HTERT RPE-1 (cell line): Measurements from ENCODE around the gene CAMK2N2.
"Not testable (repeated sequence)": the region's sequence is repeated elsewhere in the genome, so short reads cannot be mapped to it uniquely, and the experiment has no call there.

ENCODE experiments used
- in situ Hi-C: fragments of 300-500 bp; cut with MboI; formaldehyde crosslinking; loops from 4 replicates; pipeline ENCODE4 v1.14.3; 2020; ENCODE audit warnings: low sequenced_read_pairs

Gene CAMK2N2

DNA sequence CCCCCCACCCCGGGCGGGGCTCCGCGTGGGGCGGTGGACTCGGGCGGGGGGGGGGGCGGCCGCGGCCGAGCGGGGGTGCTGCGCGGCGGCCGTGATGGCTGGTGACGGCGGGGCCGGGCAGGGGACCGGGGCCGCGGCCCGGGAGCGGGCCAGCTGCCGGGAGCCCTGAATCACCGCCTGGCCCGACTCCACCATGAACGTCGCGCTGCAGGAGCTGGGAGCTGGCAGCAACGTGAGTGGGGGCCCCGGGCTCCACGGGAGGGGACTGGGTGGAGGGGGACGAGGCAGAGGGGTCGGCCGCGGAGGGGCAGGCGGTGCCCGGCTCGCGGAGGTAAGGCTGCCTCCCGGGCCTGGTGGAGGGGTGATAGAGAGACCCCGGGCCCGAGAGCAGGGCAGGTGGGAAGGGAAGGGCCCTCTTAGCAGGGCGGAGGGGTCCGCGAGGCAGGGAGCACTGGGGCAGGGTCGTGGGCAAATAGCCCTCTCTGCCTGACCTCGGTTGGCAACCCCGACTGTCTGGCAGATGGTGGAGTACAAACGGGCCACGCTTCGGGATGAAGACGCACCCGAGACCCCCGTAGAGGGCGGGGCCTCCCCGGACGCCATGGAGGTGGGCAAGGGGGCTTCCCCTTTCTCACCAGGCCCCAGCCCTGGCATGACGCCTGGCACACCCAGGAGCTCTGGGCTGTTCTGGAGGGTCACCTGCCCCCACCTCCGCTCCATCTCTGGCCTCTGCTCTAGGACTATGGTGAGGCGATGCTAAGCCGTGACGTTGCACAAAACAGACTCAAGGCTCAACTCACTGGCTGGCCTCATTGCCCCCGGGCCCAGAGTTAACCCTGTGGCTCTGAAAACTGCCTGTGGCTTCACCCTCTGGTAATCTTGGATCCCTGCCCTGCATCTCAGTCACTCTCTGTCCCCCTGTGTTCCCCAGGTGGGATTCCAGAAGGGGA, 14.9 kb upstream of the CAMK2N2 start, which contains the start of gene ECE2:
TSS of gene ECE2 (plus strand) at position 62 of the 950 bp plus-strand sequence. CDS start at position 194, 132 bp downstream.
- in situ Hi-C loops: no loop called here

GRCh38 chr3:184275381-184275701, 14.0 kb upstream of the CAMK2N2 start:
- in situ Hi-C loops: no loop called here

- in situ Hi-C loops: no loop called here
Measured at GRCh38 chr3:184272269-184272668, 10.9 kb upstream of the CAMK2N2 start.

DNA sequence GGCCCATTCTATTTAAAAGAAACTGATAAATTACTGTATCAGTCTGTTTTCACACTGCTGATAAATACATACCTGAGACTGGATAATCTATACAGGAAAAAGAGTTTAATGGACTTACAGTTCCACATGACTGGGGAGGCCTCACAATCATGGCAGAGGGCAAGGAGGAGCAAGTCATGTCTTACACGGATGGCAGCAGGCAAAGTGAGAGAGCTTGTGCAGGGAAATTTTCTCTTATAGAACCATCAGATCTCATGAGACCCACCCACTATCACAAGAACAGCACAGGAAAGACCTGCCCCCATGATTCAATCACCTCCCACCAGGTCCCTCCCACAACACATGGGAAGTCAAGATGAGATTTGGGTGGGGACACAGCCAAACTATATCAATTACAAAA, 5.9 kb upstream of the CAMK2N2 start:
- in situ Hi-C loops: not testable (repeated sequence)

DNA sequence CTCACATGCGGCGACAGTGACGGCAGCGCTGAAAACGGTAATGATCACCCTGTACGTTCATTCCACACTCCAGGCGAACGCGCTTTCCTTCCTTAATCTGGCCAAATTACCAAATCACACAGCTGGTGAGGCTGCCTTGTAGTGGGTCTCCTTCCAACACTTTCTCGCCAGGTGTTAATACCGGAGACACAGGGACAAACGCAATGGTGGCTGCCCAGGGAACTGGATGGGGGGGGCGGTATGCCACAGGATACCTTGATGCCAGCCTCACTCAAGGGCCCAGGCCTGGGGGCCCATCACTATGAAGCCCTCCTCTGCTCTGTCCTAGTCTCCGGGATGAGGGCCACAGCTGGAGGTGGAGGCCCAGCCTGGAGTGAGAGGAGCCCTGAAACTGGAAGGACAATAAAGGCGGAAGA, 1.4 kb upstream of the CAMK2N2 start:
- in situ Hi-C loops: no loop called here

- in situ Hi-C loops: no loop called here
Measured at GRCh38 chr3:184261854-184262763, 756 bp upstream of the CAMK2N2 start.

- in situ Hi-C loops: no loop called here
Measured at GRCh38 chr3:184260724-184261269, 556 bp downstream of the CAMK2N2 start.

- in situ Hi-C loops: no loop called here
Measured at GRCh38 chr3:184259878-184260723, 1.3 kb downstream of the CAMK2N2 start.

DNA sequence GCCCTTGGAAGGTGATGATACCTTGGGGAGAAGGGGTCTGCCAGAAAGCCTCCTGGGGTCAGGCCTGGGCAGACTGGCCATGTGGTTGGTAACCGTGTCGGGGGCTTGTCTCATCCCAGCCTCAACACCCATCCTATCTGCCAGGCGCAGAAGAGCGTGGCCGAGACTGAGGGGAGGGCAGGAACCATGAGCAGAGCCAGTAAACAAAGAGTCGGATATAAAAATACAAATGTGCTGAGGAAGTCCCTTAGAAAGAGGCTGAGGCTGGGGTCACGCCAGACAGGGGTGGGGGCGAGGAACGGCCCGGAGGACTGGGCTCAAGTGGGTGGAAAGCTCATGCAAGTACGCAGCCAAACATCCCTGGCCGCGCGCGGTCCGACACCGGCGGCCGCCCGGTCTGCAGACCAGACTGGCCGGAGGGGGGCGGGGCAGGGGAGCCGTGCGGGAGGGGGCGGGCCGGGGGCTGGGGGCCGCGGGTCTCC, 1.9 kb downstream of the CAMK2N2 start:
- in situ Hi-C loops: no loop called here

- in situ Hi-C loops: no loop called here
Measured at GRCh38 chr3:184258926-184259325, 2.4 kb downstream of the CAMK2N2 start.

GRCh38 chr3:184257083-184257915, 4.1 kb downstream of the CAMK2N2 start:
- in situ Hi-C loops: no loop called here

GRCh38 chr3:184255291-184256039, 5.9 kb downstream of the CAMK2N2 start:
- in situ Hi-C loops: no loop called here

DNA sequence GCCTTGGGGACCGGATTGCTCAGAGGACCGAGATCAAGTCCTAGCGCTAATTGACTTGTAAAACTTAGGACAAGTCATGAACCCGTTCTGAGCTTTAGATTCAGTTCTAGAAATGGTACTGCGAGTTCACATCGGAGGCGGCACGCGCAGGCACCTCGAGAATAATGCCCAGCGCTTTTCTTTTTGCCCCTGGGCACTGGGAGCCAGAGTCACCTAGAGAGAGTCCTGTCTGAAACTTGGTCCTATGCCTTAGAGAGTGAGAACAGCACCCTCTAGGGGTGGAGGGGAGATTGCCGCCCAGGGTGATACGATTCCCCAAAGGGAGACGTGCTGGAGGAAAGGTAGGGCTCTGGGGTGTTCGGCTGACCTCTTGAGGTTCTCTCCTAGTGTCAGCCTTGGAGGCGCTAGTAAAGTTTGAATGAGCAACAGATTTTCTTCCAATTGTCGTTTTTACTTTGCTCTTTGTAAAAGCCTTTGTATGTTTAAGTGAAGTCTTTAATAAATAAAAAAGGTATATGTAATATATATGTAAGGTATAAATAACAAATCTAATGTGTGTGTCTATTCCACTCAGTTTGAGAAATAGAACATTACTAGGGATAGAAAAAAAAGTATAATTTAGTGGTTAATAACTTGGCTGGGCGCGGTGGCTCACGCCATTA, 11.1 kb downstream of the CAMK2N2 start:
- in situ Hi-C loops: no loop called here

- in situ Hi-C loops: no loop called here
Measured at GRCh38 chr3:184249412-184250166, 11.8 kb downstream of the CAMK2N2 start, which contains the start of gene EEF1AKMT4. Gene EEF1AKMT4 (plus strand): TSS chr3:184249672. CDS start chr3:184249695, 23 bp downstream.

DNA sequence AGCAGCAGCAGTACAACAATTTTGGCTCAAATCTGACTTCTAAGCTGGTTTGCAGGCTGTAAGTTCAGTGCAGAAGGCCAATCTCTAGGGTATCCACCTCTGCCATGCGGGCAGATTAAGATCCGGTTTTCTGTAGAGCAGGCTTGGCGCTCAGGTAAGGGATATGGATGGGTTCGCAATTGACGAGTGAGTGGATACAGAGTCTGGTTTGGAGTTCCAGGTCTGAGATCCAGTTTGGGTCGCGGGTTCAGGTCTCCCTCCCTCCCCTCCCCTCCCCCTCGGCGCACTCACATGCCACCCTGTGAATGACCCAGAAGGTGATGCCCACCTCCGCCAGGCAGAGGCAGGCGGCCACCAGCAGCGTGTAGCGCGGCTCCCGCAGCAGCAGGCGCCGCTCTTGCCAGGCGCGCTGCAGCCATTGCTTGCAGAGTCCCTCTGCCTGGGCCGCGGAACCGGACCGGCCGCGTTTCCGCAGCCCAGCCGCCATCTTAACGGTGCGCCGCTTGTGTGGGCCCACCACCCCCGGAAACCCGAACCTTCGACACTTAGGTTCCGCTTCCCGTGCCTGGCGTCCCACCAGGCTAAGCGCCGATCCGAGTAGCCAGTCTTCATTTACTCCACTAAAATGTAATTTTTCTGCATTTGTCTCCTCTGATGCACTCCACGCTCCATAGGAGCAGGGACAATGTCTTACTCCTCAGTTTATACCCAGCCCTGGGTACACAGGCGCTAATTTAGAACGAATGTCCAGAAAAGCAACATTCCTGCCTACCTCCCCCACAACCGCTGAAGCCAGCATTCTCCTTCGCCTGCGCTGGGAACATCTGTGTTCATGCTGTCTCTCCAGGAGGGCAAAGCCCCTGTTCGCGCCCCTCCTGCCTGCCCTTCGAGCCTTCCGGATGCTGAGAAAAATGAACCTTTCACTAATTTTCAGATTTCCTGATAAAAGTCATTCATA, 12.6 kb downstream of the CAMK2N2 start, which contains the start of gene ALG3:
TSS of gene ALG3 (minus strand) at position 509 of the 958 bp plus-strand sequence. CDS start at position 487, 22 bp downstream.
- in situ Hi-C loops: no loop called here

GRCh38 chr3:184242297-184242685, 19.1 kb downstream of the CAMK2N2 start:
- in situ Hi-C loops: no loop called here
